OCI-M2 (cell line): ENCODE data around the gene RPL27.

Experiments used
- DNase-seq: peaks from one replicate; lab custom pipeline; 2025; ENCODE audit not compliant: unreplicated experiment; lab: John Stamatoyannopoulos, UW

Gene RPL27

GRCh38 chr17:43051969-43052368 lies 53.8 kb downstream of the RPL27 start:
- no peak for DNase-seq
